ENCODE results near the gene TRMU.

GRCh38 chr22:46368422-46368821 is 32.9 kb downstream of the TRMU start:
- TF ChIP-seq GATA2 (IDR thresholded peaks at IDR 0.05; ENCODE audit: low read depth, low read length) (no peak), GATA3 (IDR thresholded peaks at IDR 0.05; ENCODE audit: low read depth, low read length) (no peak)

Measured in SH-SY5Y (cell line).